ENCODE results near the gene TALDO1.

TALDO1 gene

GRCh38 chr11:714436-714835, 32.8 kb upstream of the TALDO1 start:
- no peak for DNase-seq (ENCODE audit: low read depth in 2 of 3, low spot score in 2 of 3)

- DNase-seq (ENCODE audit: low read depth in 2 of 3, low spot score in 2 of 3), result no peak
Observed at GRCh38 chr11:719214-720016, 27.8 kb upstream of the TALDO1 start.

DNA sequence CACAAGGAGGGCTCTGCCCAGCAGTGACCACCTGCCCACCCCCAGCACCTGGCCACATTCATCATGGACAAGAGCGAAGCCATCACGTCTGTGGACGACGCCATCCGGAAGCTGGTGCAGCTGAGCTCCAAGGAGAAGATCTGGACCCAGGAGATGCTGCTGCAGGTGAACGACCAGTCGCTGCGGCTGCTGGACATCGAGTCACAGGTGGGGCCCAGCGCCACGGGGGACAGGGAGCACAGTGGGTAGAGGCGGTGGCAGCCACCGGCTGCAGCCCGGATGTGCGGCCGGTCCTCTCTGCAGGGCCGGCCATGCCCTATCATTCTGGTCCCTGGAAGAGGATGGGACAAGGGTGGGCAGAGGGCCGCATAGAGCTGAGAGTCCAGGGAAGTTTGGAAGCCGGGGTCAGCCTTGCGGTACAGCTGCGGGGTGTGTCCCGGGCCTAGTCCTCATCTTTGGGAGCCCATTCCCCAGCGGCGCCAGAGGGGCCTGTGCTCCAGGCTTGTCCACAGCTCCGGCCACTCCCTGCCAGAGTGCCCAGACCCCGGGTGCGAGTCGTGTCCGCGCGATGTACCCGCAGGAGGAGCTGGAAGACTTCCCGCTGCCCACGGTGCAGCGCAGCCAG, 27.1 kb upstream of the TALDO1 start:
- DNase-seq (ENCODE audit: low read depth in 2 of 3, low spot score in 2 of 3), result no peak

DNA sequence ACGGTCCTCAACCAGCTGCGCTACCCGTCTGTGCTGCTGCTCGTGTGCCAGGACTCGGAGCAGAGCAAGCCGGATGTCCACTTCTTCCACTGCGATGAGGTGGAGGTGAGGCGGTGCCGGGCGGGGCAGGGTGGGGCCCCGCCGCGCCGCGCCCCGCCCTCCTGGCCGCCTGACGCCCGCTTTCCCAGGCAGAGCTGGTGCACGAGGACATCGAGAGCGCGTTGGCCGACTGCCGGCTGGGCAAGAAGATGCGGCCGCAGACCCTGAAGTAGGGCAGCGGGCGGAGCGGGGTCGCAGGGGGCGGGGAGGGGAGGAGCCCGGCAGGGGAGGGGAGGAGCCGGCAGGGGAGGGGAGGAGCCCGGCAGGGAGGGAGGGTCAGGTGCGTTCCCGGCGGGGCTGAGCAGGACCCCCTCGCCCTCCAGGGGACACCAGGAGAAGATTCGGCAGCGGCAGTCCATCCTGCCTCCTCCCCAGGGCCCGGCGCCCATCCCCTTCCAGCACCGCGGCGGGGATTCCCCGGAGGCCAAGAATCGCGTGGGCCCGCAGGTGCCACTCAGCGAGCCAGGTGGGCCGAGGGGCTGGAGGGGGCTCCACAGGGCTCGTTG, 26.5 kb upstream of the TALDO1 start:
- no peak for DNase-seq (ENCODE audit: low read depth in 2 of 3, low spot score in 2 of 3)

DNA sequence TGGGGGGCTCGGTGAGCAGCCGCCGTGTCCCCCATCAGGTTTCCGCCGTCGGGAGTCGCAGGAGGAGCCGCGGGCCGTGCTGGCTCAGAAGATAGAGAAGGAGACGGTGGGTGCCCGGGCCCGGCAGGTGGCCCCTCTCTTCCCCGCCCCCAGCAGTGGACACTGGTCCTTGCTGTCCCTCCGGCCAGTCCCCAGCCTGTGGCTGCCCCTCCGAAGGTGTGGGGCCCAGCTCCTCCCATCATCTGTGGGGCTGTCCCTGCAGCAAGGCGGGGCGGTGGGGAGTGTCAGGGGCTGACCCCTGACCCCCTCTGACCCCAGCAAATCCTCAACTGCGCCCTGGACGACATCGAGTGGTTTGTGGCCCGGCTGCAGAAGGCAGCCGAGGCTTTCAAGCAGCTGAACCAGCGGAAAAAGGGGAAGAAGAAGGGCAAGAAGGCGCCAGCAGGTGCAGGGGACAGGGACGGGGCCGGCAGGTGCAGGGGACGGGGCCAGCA, 26.0 kb upstream of the TALDO1 start:
- no peak for DNase-seq (ENCODE audit: low read depth in 2 of 3, low spot score in 2 of 3)

- DNase-seq (ENCODE audit: low read depth in 2 of 3, low spot score in 2 of 3), result no peak
Observed at GRCh38 chr11:721741-722345, 25.4 kb upstream of the TALDO1 start.

DNA sequence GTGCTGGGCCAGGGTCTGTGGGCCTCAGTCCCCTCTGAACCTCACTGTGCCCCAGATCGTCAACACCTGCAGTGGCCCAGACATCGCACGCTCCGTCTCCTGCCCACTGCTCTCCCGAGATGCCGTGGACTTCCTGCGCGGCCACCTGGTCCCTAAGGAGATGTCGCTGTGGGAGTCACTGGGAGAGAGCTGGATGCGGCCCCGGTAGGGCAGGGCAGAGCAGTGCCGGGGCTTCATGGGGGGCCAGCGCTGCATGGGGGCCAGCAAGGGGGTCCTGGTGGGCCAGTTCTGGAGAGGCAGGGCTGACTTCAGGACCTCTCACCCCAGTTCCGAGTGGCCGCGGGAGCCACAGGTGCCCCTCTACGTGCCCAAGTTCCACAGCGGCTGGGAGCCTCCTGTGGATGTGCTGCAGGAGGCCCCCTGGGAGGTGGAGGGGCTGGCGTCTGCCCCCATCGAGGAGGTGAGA, 24.9 kb upstream of the TALDO1 start:
- no peak for DNase-seq (ENCODE audit: low read depth in 2 of 3, low spot score in 2 of 3)

DNA sequence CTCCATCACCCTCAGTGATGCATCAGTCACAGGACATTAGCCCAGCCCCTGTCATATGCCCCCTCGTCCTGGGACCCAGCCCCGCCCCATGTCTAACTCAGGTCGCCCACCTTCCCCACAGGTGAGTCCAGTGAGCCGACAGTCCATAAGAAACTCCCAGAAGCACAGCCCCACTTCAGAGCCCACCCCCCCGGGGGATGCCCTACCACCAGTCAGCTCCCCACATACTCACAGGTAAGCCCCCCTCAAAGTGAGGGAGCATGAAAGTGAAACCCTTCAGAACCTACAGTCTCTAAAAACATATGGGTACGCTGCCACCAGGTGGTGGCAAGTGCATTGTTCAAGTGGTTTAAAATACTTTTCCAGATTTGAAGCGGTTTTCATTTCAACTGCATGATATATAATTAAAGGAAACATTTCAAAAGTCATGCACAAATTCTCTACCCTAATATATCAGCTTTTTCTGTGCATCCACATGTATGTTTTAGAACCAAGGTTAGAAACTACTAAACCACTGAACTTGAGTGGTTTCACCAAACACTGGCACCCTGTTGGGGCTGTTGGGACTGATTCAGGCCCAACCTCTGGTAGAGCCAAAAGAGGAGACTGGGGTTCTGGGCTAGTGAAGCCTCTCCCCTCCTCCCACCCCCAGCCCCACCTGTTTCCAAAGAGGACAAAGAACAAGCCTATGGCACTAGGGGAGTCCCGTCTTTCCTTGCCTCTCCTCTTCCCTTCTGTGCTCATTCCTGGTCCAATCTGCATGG, 24.0 kb upstream of the TALDO1 start:
- no peak for DNase-seq (ENCODE audit: low read depth in 2 of 3, low spot score in 2 of 3)

GRCh38 chr11:724049-724777, 23.1 kb upstream of the TALDO1 start:
- no peak for DNase-seq (ENCODE audit: low read depth in 2 of 3, low spot score in 2 of 3)

GRCh38 chr11:724778-725386, 22.4 kb upstream of the TALDO1 start:
- no peak for DNase-seq (ENCODE audit: low read depth in 2 of 3, low spot score in 2 of 3)

DNA sequence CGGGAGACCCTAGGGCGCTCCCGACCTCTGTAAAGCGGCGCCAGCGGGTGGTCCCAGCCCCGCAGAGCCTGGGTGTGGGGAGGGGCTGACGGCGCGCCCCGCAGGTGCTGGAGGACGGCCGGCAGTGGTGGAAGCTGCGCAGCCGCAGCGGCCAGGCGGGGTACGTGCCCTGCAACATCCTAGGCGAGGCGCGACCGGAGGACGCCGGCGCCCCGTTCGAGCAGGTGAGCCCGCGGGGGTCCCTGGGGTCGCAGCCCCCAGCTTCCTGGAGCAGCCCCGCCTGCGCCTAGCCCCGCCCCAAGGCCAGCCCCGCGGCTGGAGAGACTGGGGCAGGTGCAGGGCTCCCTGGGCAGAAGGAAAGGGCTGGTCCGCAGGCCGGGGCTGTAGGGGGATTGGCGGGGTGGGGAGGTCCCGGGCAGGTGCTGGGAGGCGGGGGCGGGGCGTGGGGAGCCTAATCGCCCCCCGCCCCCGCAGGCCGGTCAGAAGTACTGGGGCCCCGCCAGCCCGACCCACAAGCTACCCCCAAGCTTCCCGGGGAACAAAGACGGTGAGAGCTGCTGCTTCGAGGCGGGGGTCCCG, 21.6 kb upstream of the TALDO1 start:
- DNase-seq (ENCODE audit: low read depth in 2 of 3, low spot score in 2 of 3), result no peak

DNA sequence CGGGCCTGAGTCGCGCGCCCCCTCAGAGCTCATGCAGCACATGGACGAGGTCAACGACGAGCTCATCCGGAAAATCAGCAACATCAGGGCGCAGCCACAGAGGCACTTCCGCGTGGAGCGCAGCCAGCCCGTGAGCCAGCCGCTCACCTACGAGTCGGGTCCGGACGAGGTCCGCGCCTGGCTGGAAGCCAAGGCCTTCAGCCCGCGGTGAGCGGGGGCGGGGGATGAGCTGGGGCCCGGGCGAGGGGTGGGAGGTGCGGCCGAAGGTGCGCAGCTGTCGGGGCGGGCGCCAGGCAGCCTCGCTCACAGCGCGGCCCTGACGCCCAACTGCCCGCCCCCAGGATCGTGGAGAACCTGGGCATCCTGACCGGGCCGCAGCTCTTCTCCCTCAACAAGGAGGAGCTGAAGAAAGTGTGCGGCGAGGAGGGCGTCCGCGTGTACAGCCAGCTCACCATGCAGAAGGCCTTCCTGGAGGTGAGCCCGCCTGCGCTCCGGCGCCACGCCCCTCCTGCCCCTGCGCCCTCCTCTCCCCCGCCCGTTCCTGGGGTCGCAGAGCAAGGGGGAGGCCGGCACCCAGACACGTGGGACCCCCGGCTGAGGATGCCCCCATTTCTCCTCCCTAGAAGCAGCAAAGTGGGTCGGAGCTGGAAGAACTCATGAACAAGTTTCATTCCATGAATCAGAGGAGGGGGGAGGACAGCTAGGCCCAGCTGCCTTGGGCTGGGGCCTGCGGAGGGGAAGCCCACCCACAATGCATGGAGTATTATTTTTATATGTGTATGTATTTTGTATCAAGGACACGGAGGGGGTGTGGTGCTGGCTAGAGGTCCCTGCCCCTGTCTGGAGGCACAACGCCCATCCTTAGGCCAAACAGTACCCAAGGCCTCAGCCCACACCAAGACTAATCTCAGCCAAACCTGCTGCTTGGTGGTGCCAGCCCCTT, 20.7 kb upstream of the TALDO1 start:
- DNase-seq (ENCODE audit: low read depth in 2 of 3, low spot score in 2 of 3), result no peak

DNA sequence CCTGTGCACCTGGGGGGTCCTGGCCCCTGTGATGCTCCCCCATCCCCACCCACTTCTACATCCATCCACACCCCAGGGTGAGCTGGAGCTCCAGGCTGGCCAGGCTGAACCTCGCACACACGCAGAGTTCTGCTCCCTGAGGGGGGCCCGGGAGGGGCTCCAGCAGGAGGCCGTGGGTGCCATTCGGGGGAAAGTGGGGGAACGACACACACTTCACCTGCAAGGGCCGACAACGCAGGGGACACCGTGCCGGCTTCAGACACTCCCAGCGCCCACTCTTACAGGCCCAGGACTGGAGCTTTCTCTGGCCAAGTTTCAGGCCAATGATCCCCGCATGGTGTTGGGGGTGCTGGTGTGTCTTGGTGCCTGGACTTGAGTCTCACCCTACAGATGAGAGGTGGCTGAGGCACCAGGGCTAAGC, 20.0 kb upstream of the TALDO1 start:
- DNase-seq (ENCODE audit: low read depth in 2 of 3, low spot score in 2 of 3), result no peak

DNA sequence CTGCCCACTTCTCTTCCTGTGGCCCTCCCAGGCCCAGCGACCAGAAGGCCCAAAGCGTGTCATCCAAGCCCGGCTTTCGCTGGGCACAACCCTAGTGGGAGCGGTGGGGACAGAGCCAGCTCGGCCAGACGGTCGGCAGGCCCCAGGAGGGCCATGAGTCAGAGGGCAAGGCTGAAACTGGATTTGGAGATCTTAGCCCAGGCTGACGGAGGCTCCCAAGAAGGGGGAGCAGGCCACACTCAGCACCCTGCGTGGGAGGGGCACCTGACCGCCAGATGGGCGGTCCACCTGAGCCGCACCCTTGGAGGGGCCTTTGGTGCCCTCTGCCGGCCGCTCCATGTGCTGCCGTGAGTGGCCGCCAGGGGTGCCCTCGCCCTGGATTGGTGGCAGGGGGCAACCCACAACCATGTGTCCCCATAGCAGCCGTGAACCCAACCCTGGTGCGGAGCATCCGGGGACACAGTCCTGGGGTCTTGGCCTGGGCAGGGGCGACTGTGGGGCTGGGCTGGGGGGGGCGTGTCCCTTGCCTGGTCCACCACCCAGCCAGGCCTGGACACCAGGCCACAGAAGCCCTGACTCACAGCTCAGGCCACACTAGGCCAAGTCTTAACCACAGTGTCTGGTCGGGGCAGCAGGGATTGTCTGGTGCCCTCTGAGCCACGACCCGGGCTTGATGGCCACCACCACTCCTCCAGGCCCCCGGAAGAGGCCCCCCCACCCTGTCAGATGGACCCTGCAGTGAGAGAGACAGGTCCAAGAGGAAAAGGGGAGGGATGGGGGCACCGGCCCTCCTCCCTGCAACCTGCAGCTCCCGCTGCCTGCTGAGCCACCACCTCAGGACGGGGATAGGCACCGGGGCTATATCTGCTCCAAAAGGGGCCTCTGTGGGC, 19.2 kb upstream of the TALDO1 start:
- peak; percentile 64 to 76 (median 66) for DNase-seq (ENCODE audit: low read depth in 2 of 3, low spot score in 2 of 3)

DNA sequence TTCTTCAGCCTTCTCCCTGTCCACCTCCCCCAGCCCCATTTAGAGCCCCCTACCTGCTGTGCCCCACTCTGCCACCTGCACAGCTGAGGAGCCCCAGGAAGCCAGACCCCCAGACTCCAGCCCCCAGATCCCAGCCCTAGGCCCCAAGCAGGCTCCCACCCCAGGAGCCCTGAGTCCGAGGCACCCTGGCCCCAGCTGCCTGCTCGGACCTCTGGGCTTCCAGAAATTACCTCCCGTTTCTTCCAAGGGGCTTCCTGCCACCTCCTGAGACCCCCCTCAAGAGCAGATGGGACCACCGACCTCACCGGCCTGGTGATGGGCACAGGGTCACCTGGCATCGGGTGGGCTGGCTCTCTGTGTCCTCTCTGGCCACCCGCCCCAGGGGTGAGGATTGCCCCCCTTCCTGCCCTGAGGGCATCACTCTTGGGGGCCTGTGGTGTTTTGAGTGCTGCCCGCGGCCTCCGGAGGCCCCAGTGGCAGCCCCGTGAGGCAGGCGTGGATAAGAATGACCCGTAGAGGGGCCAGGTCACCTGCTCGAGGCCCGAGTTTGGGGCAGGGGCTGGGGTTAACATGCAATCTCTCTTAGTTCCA, 18.3 kb upstream of the TALDO1 start:
- no peak for DNase-seq (ENCODE audit: low read depth in 2 of 3, low spot score in 2 of 3)

DNA sequence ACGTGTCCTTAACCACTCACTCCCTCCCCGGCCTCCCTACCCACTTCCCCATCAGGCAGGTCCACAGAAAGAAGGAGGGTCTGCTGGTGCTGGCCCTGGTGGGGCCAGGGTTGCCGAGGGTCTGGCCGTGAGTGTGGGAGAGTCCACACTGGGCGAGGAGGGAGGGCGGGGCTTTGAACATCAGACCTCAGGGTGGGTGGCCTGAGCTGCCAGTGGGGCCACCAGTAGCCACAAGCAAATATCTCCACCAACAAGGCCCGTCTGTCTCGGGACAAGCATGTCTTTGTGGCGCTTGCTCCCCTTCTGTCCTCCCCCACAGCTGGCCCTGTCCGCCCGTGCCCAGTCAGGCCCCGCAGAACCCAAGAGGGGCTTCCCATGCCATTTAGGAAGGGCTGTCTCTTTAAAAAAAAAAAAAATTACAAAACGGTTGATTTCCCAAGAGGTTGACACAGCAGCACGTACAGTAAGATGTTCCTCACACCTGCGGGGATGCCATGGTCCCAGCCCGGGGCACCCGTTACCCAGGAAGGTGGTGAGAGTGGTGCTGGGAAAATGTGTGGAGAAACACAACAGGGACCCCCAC, 17.7 kb upstream of the TALDO1 start:
- DNase-seq (ENCODE audit: low read depth in 2 of 3, low spot score in 2 of 3), result no peak

DNA sequence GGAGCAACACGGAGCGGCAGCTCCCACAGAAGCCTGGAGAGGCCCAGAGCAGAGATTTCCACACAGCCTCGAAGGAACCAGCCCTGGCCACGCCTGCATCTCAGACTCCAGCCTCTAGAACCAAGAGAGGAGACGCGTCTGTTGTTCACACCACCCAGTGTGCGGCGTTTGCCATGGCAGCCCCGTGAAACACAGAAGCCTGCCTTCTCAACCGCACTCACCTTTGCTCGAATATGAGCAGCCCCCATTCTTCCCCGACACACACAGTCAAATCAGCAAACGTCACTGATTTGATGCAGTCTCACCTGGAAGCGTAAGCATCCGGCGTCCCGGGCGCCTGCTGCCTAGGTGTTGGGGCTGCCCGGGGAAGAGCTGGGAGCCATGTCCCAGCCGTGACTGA, 14.2 kb upstream of the TALDO1 start:
- DNase-seq (ENCODE audit: low read depth in 2 of 3, low spot score in 2 of 3), result no peak

All from activated CD8-positive, alpha-beta memory T cell treated with anti-CD3 and anti-CD28 coated beads for 48 hours (primary cell).